Measurements from ENCODE around the gene TRAPPC11. TPM values are rescaled to one million over a fixed set of nuclear protein-coding genes. Genes with fewer than 3 reads are reported as not detected.

Gene TRAPPC11
- total and polyA plus RNA-seq, 2 of the 4 experiments (the other 2 are of a cell fraction), result 25.3 to 56.8 TPM

GRCh38 chr4:183674153-183674552 lies 15.1 kb downstream of the TRAPPC11 start:
- Histone ChIP-seq H3K4ac (ENCODE audit: low read depth, low read length) (no peak overlapping the region), H4K20me1 (ENCODE audit: insufficient read depth, low read length) (no peaks in the 10 kb centered on the region), H3K4me3 (ENCODE audit: insufficient read depth, low read depth, low read length) (no peak overlapping the region), H3K56ac (ENCODE audit: extremely low read depth, insufficient read depth, low read length) (no peak overlapping the region), H3K23ac (ENCODE audit: low read depth, low read length) (no peak overlapping the region), H2BK120ac (ENCODE audit: low read depth, low read length) (no peak overlapping the region), H3K9ac (ENCODE audit: low read depth, low read length) (no peak overlapping the region), H4K5ac (ENCODE audit: low read depth, low read length) (no peak overlapping the region), H4K8ac (ENCODE audit: low read depth in 2 of 2, low read length in 2 of 2) (no peak overlapping the region), H3K4me2 (ENCODE audit: low read depth, low read length) (no peak overlapping the region), H2BK15ac (ENCODE audit: low read depth, low read length) (no peak overlapping the region), H2AK5ac (ENCODE audit: low read depth, low read length) (no peak overlapping the region), H2BK5ac (ENCODE audit: low read depth, low read length, poor library complexity, severe bottlenecking) (no peak overlapping the region), H2BK20ac (ENCODE audit: low read depth, low read length) (no peak overlapping the region), H3K4me1 (ENCODE audit: control insufficient read depth, insufficient read depth, low read length) (no peaks in the 10 kb centered on the region), H2AFZ (replicated peaks; ENCODE audit: low read length, poor library complexity) (no peak overlapping the region), H3K18ac (ENCODE audit: low read depth, low read length) (no peak overlapping the region), H3K9me1 (ENCODE audit: insufficient read depth, low read length) (no peaks in the 10 kb centered on the region), H3K36me3 (ENCODE audit: control insufficient read depth, insufficient read depth, low read length) (peaks cover 18% of the 10 kb centered on the region), H3K27me3 (ENCODE audit: control insufficient read depth, insufficient read depth, low read length) (no peaks in the 10 kb centered on the region), H3K27ac (ENCODE audit: insufficient read depth, low read length) (no peak overlapping the region), H2AK9ac (replicated peaks; ENCODE audit: low read depth, low read length, poor library complexity) (no peak overlapping the region), H3K14ac (replicated peaks; ENCODE audit: low read depth, low read length) (no peak overlapping the region), H4K91ac (ENCODE audit: insufficient read depth, low read depth, low read length) (no peak overlapping the region), H3K9me3 (ENCODE audit: control insufficient read depth, insufficient read depth, low read length) (no peaks in the 10 kb centered on the region), H3K79me1 (ENCODE audit: low read depth in 1 of 2, low read length in 2 of 2) (peaks cover 0 to 4% of the 10 kb centered on the region in 2 experiments; a peak in 1 of 4 replicates)
- DNase-seq, result no peak
- WGBS, 2 experiments (ENCODE audit: extremely low coverage in 2 of 2, insufficient read length in 1 of 2), result no CpG with 5 or more reads among the region's 3 CpGs
- in situ Hi-C loops (cut with MboI; ENCODE audit: low sequenced_read_pairs), result no loop called here
- TF ChIP-seq CEBPB (IDR thresholded peaks at IDR 0.05; ENCODE audit: low read depth, low read length), result peak; percentile 46; the same call in 1 of the 2 replicates
- TF ChIP-seq CTCF (conservative IDR thresholded peaks at IDR 0.05; ENCODE audit: low read depth, low read length), result no peak
- ChIA-PET CTCF (interaction anchor here (1.3 to 1.6 kb wide), 2 partner anchors 10 to 11 kb away, joined by 4 read pairs; no protein-coding TSS in a partner anchor), POLR2A (ENCODE audit: unreplicated experiment) (no interaction called here)
- intact Hi-C loops (cut with micrococcal nuclease), result no loop called here
- dilution Hi-C loops (cut with HindIII; ENCODE audit: low sequenced_read_pairs, unreplicated experiment), result no loop called here
- no TSS peak for BruUV-seq (replicated peaks)
- ATAC-seq (ENCODE audit: low read depth), result no peak
